CD4-positive, alpha-beta memory T cell (primary cell): ENCODE results near the gene JMJD8. TPM values are rescaled to one million over a fixed set of nuclear protein-coding genes. Genes with fewer than 3 reads are reported as not detected.

Experiments used
- CTCF ChIA-PET: fragments of 350-600 bp; sonication (Branson Sonifier 250); formaldehyde crosslinking; loops from one replicate; lab custom pipeline; 2021; ENCODE audit warnings: inconsistent platforms; ENCODE audit not compliant: partially characterized antibody; lab: Charles Lee
- POLR2A ChIA-PET: fragments of 350-600 bp; sonication (Branson Sonifier 250); formaldehyde crosslinking; loops from one replicate; lab custom pipeline; 2021; ENCODE audit not compliant: partially characterized antibody; lab: Charles Lee
- DNase-seq, 5 donors: peaks; one replicate each; pipeline versions ENCODE4 v3.0.0 to v3.0.0-alpha.2; 2020 to 2022; ENCODE audit warnings: mixed read lengths in 1 of 5
- H3K27ac ChIP-seq: one replicate; pipeline ENCODE4 v1.7.0; 2013; ENCODE audit warnings: low read depth, low read length
- H3K27me3 ChIP-seq: 2 replicates; pipeline ENCODE4 v1.7.0; 2013; ENCODE audit warnings: mild to moderate bottlenecking, low read length, moderate library complexity; ENCODE audit not compliant: insufficient read depth
- H3K36me3 ChIP-seq: 2 replicates; pipeline ENCODE4 v1.7.0; 2013; ENCODE audit warnings: mild to moderate bottlenecking, low read length, moderate library complexity; ENCODE audit not compliant: insufficient read depth
- H3K4me1 ChIP-seq: 2 replicates; pipeline ENCODE4 v1.7.0; 2013; ENCODE audit warnings: mild to moderate bottlenecking, low read length, moderate library complexity; ENCODE audit not compliant: insufficient read depth
- H3K4me3 ChIP-seq, 2 donors: one replicate each; pipeline ENCODE4 v1.7.0; 2013; ENCODE audit warnings: low read length in 2 of 2, mild to moderate bottlenecking in 1 of 2
- H3K9me3 ChIP-seq, 2 donors: one replicate each; pipeline ENCODE4 v1.7.0; 2013; ENCODE audit warnings: low read length in 2 of 2, control low read depth in 1 of 2; ENCODE audit not compliant: control insufficient read depth in 1 of 2
- H3K27ac Mint-ChIP-seq, 7 donors: one replicate each; pipeline ENCODE4 v1.8.0; 2020 to 2021; ENCODE audit warnings: mixed read lengths in 7 of 7, mild to moderate bottlenecking in 6 of 7, inconsistent platforms in 3 of 7, moderate library complexity in 3 of 7
- H3K27me3 Mint-ChIP-seq, 2 donors: one replicate each; pipeline ENCODE4 v1.8.0; 2020 to 2021; ENCODE audit warnings: mixed read lengths in 2 of 2
- H3K36me3 Mint-ChIP-seq, 2 donors: one replicate each; pipeline ENCODE4 v1.8.0; 2020 to 2021; ENCODE audit warnings: mixed read lengths in 2 of 2, inconsistent platforms in 1 of 2, mild to moderate bottlenecking in 1 of 2
- H3K4me1 Mint-ChIP-seq, 4 donors: one replicate each; pipeline ENCODE4 v1.8.0; 2020 to 2021; ENCODE audit warnings: mixed read lengths in 4 of 4, mild to moderate bottlenecking in 1 of 4
- H3K4me3 Mint-ChIP-seq, 8 donors: one replicate each; pipeline ENCODE4 v1.8.0; 2020 to 2021; ENCODE audit warnings: mixed read lengths in 8 of 8, mild to moderate bottlenecking in 7 of 8, moderate library complexity in 6 of 8, inconsistent platforms in 3 of 8
- H3K9me3 Mint-ChIP-seq, 8 donors: one replicate each; pipeline ENCODE4 v1.8.0; 2020 to 2021; ENCODE audit warnings: mixed read lengths in 8 of 8, mild to moderate bottlenecking in 5 of 8, inconsistent platforms in 3 of 8, moderate library complexity in 1 of 8
- intact Hi-C: fragments of 100-400 bp; cut with micrococcal nuclease; formaldehyde crosslinking; loops from one replicate; pipeline ENCODE4 v1.15.1; 2023
- polyA plus RNA-seq, 2 donors: library from polyadenylated mRNA; unstranded; fragments of 300-500 nt; fragmentation: Illumina TruSeq; gene quantifications; one replicate each; pipeline ENCODE4 v1.2.3, GENCODE V29; 2021
- total RNA-seq, 2 experiments: library from RNA; stranded (reverse); gene quantifications; one replicate each; pipeline ENCODE4 v1.2.3, GENCODE V29; 2021

The JMJD8 gene
- total and polyA plus RNA-seq, 4 experiments from 2014 or later, result 43.9 to 60.3 (median 47.0) TPM

- peak within 1 kb of the TSS; percentile 69 for H3K27ac ChIP-seq
- H3K4me1 ChIP-seq, result peaks cover 23% of the 10 kb centered on the region
- no peaks in the 10 kb centered on the region for H3K27me3 ChIP-seq
- peaks cover 25% of the 10 kb centered on the region for H3K36me3 ChIP-seq
- Mint-ChIP-seq H3K27me3 (no peaks in the 10 kb centered on the region), H3K4me1 (peaks cover 3 to 21% (median 5%) of the 10 kb centered on the region in 4 donors), H3K4me3 (peak within 1 kb of the TSS; percentile 77 to 86 (median 80)), H3K9me3 (no peaks in the 10 kb centered on the region), H3K36me3 (peaks cover 0 to 11% of the 10 kb centered on the region in 2 donors), H3K27ac (peak within 1 kb of the TSS; percentile 38 to 94 (median 86))
- intact Hi-C loops, result loop anchor here (1.0 to 2.0 kb wide), 5 partner anchors 11 to 276 kb away; partner anchors contain the start of genes JMJD8, METTL26 and WDR90
- ChIA-PET CTCF (interaction anchor here (0.7 to 1.4 kb wide), 8 partner anchors 8 to 65 kb away, joined by 3 to 6 read pairs (median 3); partner anchors contain the start of gene WDR90), POLR2A (interaction anchor here (0.6 to 5.6 kb wide), 11 partner anchors 8 to 139 kb away, joined by 3 to 89 read pairs (median 6); partner anchors contain the start of genes ANTKMT, JMJD8, MCRIP2 and METTL26)
- DNase-seq, result peak; percentile 88 to 93 (median 91)
- H3K4me3 ChIP-seq, result peak within 1 kb of the TSS; percentile 42 to 73
- H3K9me3 ChIP-seq, result no peaks in the 10 kb centered on the region
Measured at GRCh38 chr16:667780-668518, 16.2 kb downstream of the JMJD8 start, which contains the start of gene RHOT2. Gene RHOT2 (plus strand): TSS chr16:668132. CDS start chr16:668200, 68 bp downstream.

- peaks cover 23% of the 10 kb centered on the region for H3K4me1 ChIP-seq
- peak overlapping the region in 1 of 2 donors; percentile 73 for H3K4me3 ChIP-seq
- no peak for DNase-seq
- H3K36me3 ChIP-seq, result peaks cover 20% of the 10 kb centered on the region
- Mint-ChIP-seq H3K4me1 (peaks cover 3 to 21% (median 5%) of the 10 kb centered on the region in 4 donors), H3K9me3 (no peaks in the 10 kb centered on the region), H3K36me3 (peaks cover 0 to 8% of the 10 kb centered on the region in 2 donors), H3K4me3 (peak overlapping the region; percentile 69 to 86 (median 78)), H3K27ac (peak overlapping the region; percentile 38 to 94 (median 86)), H3K27me3 (no peaks in the 10 kb centered on the region)
- intact Hi-C loops, result no loop called here
- H3K9me3 ChIP-seq, result no peaks in the 10 kb centered on the region
- peak overlapping the region; percentile 69 for H3K27ac ChIP-seq
- ChIA-PET POLR2A (interaction anchor here (0.6 to 5.6 kb wide), 12 partner anchors 9 to 140 kb away, joined by 3 to 89 read pairs (median 6); partner anchors contain the start of genes ANTKMT, JMJD8, MCRIP2 and METTL26), CTCF (interaction anchor here (0.7 to 1.4 kb wide), 5 partner anchors 9 to 22 kb away, joined by 3 to 6 read pairs (median 4); partner anchors contain the start of gene WDR90)
- H3K27me3 ChIP-seq, result no peaks in the 10 kb centered on the region
Measured at GRCh38 chr16:667113-667779, 16.9 kb downstream of the JMJD8 start.

- Histone ChIP-seq H3K9me3 (no peaks in the 10 kb centered on the region), H3K27ac (no peak overlapping the region), H3K4me1 (peaks cover 23% of the 10 kb centered on the region), H3K36me3 (peaks cover 17% of the 10 kb centered on the region), H3K27me3 (no peaks in the 10 kb centered on the region), H3K4me3 (no peak overlapping the region)
- Mint-ChIP-seq H3K27ac (peak overlapping the region in 1 of 7 donors; percentile 38), H3K36me3 (peaks cover 0 to 5% of the 10 kb centered on the region in 2 donors), H3K4me3 (no peak overlapping the region), H3K9me3 (no peaks in the 10 kb centered on the region), H3K27me3 (no peaks in the 10 kb centered on the region), H3K4me1 (peaks cover 3 to 22% (median 5%) of the 10 kb centered on the region in 4 donors)
- no peak for DNase-seq
- CTCF ChIA-PET, result interaction anchor here (1.3 kb wide), 1 partner anchor 17 kb away, joined by 4 read pairs; the partner anchor contains the start of gene WDR90
- intact Hi-C loops, result no loop called here
- POLR2A ChIA-PET, result interaction anchor here (0.9 to 5.6 kb wide), 5 partner anchors 9 to 29 kb away, joined by 3 to 89 read pairs (median 7); partner anchors contain the start of genes JMJD8, STUB1 and WDR24
Measured at GRCh38 chr16:666572-666971, 17.6 kb downstream of the JMJD8 start.

- H3K4me3 Mint-ChIP-seq, result peak overlapping the region in 1 of 8 donors; percentile 29
- intact Hi-C loops, result no loop called here
Measured at GRCh38 chr16:662597-662996, 21.5 kb downstream of the JMJD8 start.

GRCh38 chr16:662095-662494, 22.0 kb downstream of the JMJD8 start:
- ChIA-PET POLR2A (interaction anchor here (0.6 kb wide), 1 partner anchor 15 kb away, joined by 3 read pairs; no protein-coding TSS in a partner anchor), CTCF (no interaction called here)
- intact Hi-C loops, result no loop called here
- H3K4me1 ChIP-seq, result peaks cover 6% of the 10 kb centered on the region
- no peaks in the 10 kb centered on the region for H3K9me3 Mint-ChIP-seq
- no peak overlapping the region for H3K27ac ChIP-seq
- H3K27me3 ChIP-seq, result no peaks in the 10 kb centered on the region
- H3K27ac Mint-ChIP-seq, result no peak overlapping the region
- H3K36me3 ChIP-seq, result no peaks in the 10 kb centered on the region
- H3K9me3 ChIP-seq, result no peaks in the 10 kb centered on the region
- DNase-seq, result no peak
- peaks cover 0 to 12% (median under 1%) of the 10 kb centered on the region in 4 donors for H3K4me1 Mint-ChIP-seq
- no peak overlapping the region for H3K4me3 Mint-ChIP-seq
- no peaks in the 10 kb centered on the region for H3K27me3 Mint-ChIP-seq
- H3K4me3 ChIP-seq, result no peak overlapping the region
- H3K36me3 Mint-ChIP-seq, result no peaks in the 10 kb centered on the region

More at GRCh38 chr16:662597-662996, 21.5 kb downstream of the JMJD8 start:
- ChIA-PET CTCF (no interaction called here), POLR2A (interaction anchor here (0.6 kb wide), 1 partner anchor 14 kb away, joined by 3 read pairs; no protein-coding TSS in a partner anchor)
- Mint-ChIP-seq H3K27ac (no peak overlapping the region), H3K9me3 (no peaks in the 10 kb centered on the region), H3K4me1 (peaks cover 1 to 18% (median 2%) of the 10 kb centered on the region in 4 donors), H3K27me3 (no peaks in the 10 kb centered on the region), H3K36me3 (no peaks in the 10 kb centered on the region)
- Histone ChIP-seq H3K36me3 (no peaks in the 10 kb centered on the region), H3K9me3 (no peaks in the 10 kb centered on the region), H3K27me3 (no peaks in the 10 kb centered on the region), H3K4me1 (peaks cover 11% of the 10 kb centered on the region), H3K27ac (no peak overlapping the region), H3K4me3 (no peak overlapping the region)
- DNase-seq, result no peak

- Histone ChIP-seq H3K27me3 (no peaks in the 10 kb centered on the region), H3K9me3 (no peaks in the 10 kb centered on the region), H3K4me3 (no peak overlapping the region), H3K4me1 (no peaks in the 10 kb centered on the region), H3K27ac (no peak overlapping the region), H3K36me3 (no peaks in the 10 kb centered on the region)
- Mint-ChIP-seq H3K9me3 (no peaks in the 10 kb centered on the region), H3K36me3 (no peaks in the 10 kb centered on the region), H3K4me1 (peaks cover 0 to 9% (median under 1%) of the 10 kb centered on the region in 4 donors), H3K27ac (peak overlapping the region in 1 of 7 donors; percentile 51), H3K27me3 (no peaks in the 10 kb centered on the region), H3K4me3 (peak overlapping the region in 1 of 8 donors; percentile 23)
- no peak for DNase-seq
- ChIA-PET POLR2A (interaction anchor here (3.2 kb wide), 1 partner anchor 12 kb away, joined by 12 read pairs; the partner anchor contains the start of gene WDR90), CTCF (no interaction called here)
- intact Hi-C loops, result no loop called here
Measured at GRCh38 chr16:661184-661821, 22.8 kb downstream of the JMJD8 start.
